Measurements from ENCODE around the gene SLC4A4. TPM values are rescaled to one million over a fixed set of nuclear protein-coding genes. Genes with fewer than 3 reads are reported as not detected.

The SLC4A4 gene
- total RNA-seq, 1 donor from 2014 or later: 20.3 TPM

- DNase-seq (ENCODE audit: missing footprints) (no peak), ATAC-seq (no peak)
- intact Hi-C loops (cut with DNase I): no loop called here
Measured at GRCh38 chr4:71609167-71609566, 270.3 kb downstream of the SLC4A4 start.

DNA sequence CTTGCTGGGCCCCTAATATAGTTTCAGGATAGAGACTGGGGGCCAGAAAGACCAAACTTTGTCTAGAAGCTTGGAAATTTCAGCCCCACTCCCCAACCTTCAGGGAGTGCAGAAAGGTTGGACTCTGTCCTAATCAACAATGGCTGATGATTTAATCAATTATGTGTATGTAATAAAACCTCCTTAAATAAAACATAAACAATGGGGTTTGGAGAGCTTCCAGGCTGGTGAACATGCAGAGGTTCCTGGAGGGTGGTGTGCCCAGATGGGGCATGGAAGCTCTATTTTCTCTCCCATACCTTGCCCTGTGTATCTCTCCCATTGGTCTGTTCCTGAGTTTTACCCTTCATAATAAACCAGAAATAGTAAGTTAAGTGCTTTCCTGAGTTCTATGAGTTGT lies 270.8 kb downstream of the SLC4A4 start:
- intact Hi-C loops (cut with DNase I): no loop called here
- no peak for ATAC-seq
- DNase-seq (ENCODE audit: missing footprints): no peak

- DNase-seq (ENCODE audit: missing footprints) (no peak), ATAC-seq (no peak)
- intact Hi-C loops (cut with DNase I): no loop called here
Measured at GRCh38 chr4:71614621-71615020, 275.8 kb downstream of the SLC4A4 start.

GRCh38 chr4:71616168-71616811 lies 277.5 kb downstream of the SLC4A4 start:
- DNase-seq (ENCODE audit: missing footprints) (no peak), ATAC-seq (no peak)
- intact Hi-C loops (cut with DNase I): no loop called here
